ENCODE data around the gene RSPO3.

GRCh38 chr6:127128066-127128465, 9.6 kb downstream of the RSPO3 start:
- TF ChIP-seq CTCF (conservative IDR thresholded peaks at IDR 0.05; ENCODE audit: low read depth, low read length) (no peak), EZH2 (IDR thresholded peaks at IDR 0.05; ENCODE audit: borderline replicate concordance, low read depth, low read length, poor library complexity, severe bottlenecking) (no peak)

Measured in A673 (cell line).